Activated CD4-positive, alpha-beta memory T cell treated with anti-CD3 and anti-CD28 coated beads, Interleukin-2, amount 10 ng/mL, durations not matched to agents 7 days and 5 days (primary cell): ENCODE data around the gene HIC2. TPM values are rescaled to one million over a fixed set of nuclear protein-coding genes. Genes with fewer than 3 reads are reported as not detected.
"Not testable (repeated sequence)": the region's sequence is repeated elsewhere in the genome, so short reads cannot be mapped to it uniquely, and the experiment has no call there.

Experiments used
- CTCF ChIA-PET: fragments of 350-600 bp; sonication (Branson Sonifier 250); formaldehyde crosslinking; loops from one replicate; lab custom pipeline; 2021; ENCODE audit warnings: antibody characterized with exemption, inconsistent platforms; lab: Charles Lee
- POLR2A ChIA-PET: fragments of 350-600 bp; sonication (Branson Sonifier 250); formaldehyde crosslinking; loops from one replicate; lab custom pipeline; 2021; ENCODE audit warnings: antibody characterized with exemption; lab: Charles Lee
- DNase-seq: peaks from one replicate; pipeline ENCODE4 v3.0.0-alpha.2; 2020
- H3K27ac Mint-ChIP-seq: one replicate; pipeline ENCODE4 v1.8.0; 2021; ENCODE audit warnings: mild to moderate bottlenecking, mixed read lengths
- H3K27me3 Mint-ChIP-seq: one replicate; pipeline ENCODE4 v1.8.0; 2021; ENCODE audit warnings: mixed read lengths
- H3K36me3 Mint-ChIP-seq: one replicate; pipeline ENCODE4 v1.8.0; 2021; ENCODE audit warnings: low read depth, mixed read lengths
- H3K4me1 Mint-ChIP-seq: one replicate; pipeline ENCODE4 v1.8.0; 2021; ENCODE audit warnings: mixed read lengths
- H3K4me3 Mint-ChIP-seq: one replicate; pipeline ENCODE4 v1.8.0; 2021; ENCODE audit warnings: mild to moderate bottlenecking, mixed read lengths
- H3K9me3 Mint-ChIP-seq: one replicate; pipeline ENCODE4 v1.8.0; 2021; ENCODE audit warnings: mixed read lengths
- total RNA-seq, 2 experiments: library from RNA; stranded (reverse); gene quantifications; one replicate each; pipeline ENCODE4 v1.2.3, GENCODE V29; 2021

The HIC2 gene
- 1 to 10 TPM; 3.9 to 4.0 TPM for total RNA-seq

- peak within 1 kb of the TSS; percentile 43 for H3K4me3 Mint-ChIP-seq
- POLR2A ChIA-PET, CTCF ChIA-PET, H3K36me3 Mint-ChIP-seq, H3K4me1 Mint-ChIP-seq, DNase-seq, H3K9me3 Mint-ChIP-seq, H3K27ac Mint-ChIP-seq, H3K27me3 Mint-ChIP-seq: not testable (repeated sequence)
Observed at GRCh38 chr22:21417227-21417746, at the start of gene HIC2. Gene HIC2 (plus strand): TSS chr22:21417371. CDS start chr22:21442832, 25,461 bp downstream.

GRCh38 chr22:21368603-21369310 lies 48.4 kb upstream of the HIC2 start:
- DNase-seq, H3K27ac Mint-ChIP-seq, H3K9me3 Mint-ChIP-seq, H3K36me3 Mint-ChIP-seq, CTCF ChIA-PET, H3K4me3 Mint-ChIP-seq, POLR2A ChIA-PET, H3K4me1 Mint-ChIP-seq, H3K27me3 Mint-ChIP-seq: not testable (repeated sequence)

GRCh38 chr22:21375880-21376279 lies 41.3 kb upstream of the HIC2 start:
- H3K9me3 Mint-ChIP-seq, H3K4me1 Mint-ChIP-seq, H3K4me3 Mint-ChIP-seq, DNase-seq, H3K27ac Mint-ChIP-seq, H3K27me3 Mint-ChIP-seq, POLR2A ChIA-PET, CTCF ChIA-PET, H3K36me3 Mint-ChIP-seq: not testable (repeated sequence)

GRCh38 chr22:21383701-21384467 lies 33.3 kb upstream of the HIC2 start, which contains the start of gene RIMBP3B:
Gene RIMBP3B (plus strand): TSS chr22:21383751. CDS start chr22:21383859, 108 bp downstream.
- CTCF ChIA-PET, H3K4me3 Mint-ChIP-seq, H3K9me3 Mint-ChIP-seq, H3K27ac Mint-ChIP-seq, DNase-seq, H3K36me3 Mint-ChIP-seq, H3K4me1 Mint-ChIP-seq, POLR2A ChIA-PET, H3K27me3 Mint-ChIP-seq: not testable (repeated sequence)

GRCh38 chr22:21384468-21385357 lies 32.5 kb upstream of the HIC2 start:
- H3K27ac Mint-ChIP-seq, H3K9me3 Mint-ChIP-seq, POLR2A ChIA-PET, H3K4me1 Mint-ChIP-seq, DNase-seq, H3K36me3 Mint-ChIP-seq, H3K27me3 Mint-ChIP-seq, CTCF ChIA-PET, H3K4me3 Mint-ChIP-seq: not testable (repeated sequence)

GRCh38 chr22:21389480-21389879 lies 27.7 kb upstream of the HIC2 start:
- H3K27ac Mint-ChIP-seq, H3K4me3 Mint-ChIP-seq, H3K36me3 Mint-ChIP-seq, POLR2A ChIA-PET, DNase-seq, CTCF ChIA-PET, H3K27me3 Mint-ChIP-seq, H3K4me1 Mint-ChIP-seq, H3K9me3 Mint-ChIP-seq: not testable (repeated sequence)

GRCh38 chr22:21390013-21390412 lies 27.2 kb upstream of the HIC2 start:
- POLR2A ChIA-PET, H3K27ac Mint-ChIP-seq, H3K9me3 Mint-ChIP-seq, H3K36me3 Mint-ChIP-seq, H3K27me3 Mint-ChIP-seq, DNase-seq, CTCF ChIA-PET, H3K4me3 Mint-ChIP-seq, H3K4me1 Mint-ChIP-seq: not testable (repeated sequence)

GRCh38 chr22:21394613-21395012 lies 22.6 kb upstream of the HIC2 start:
- POLR2A ChIA-PET, H3K4me1 Mint-ChIP-seq, H3K4me3 Mint-ChIP-seq, DNase-seq, H3K36me3 Mint-ChIP-seq, H3K9me3 Mint-ChIP-seq, H3K27ac Mint-ChIP-seq, H3K27me3 Mint-ChIP-seq, CTCF ChIA-PET: not testable (repeated sequence)

GRCh38 chr22:21401197-21401969 lies 15.8 kb upstream of the HIC2 start:
- H3K9me3 Mint-ChIP-seq, CTCF ChIA-PET, H3K27me3 Mint-ChIP-seq, POLR2A ChIA-PET, H3K27ac Mint-ChIP-seq, H3K4me1 Mint-ChIP-seq, DNase-seq, H3K4me3 Mint-ChIP-seq, H3K36me3 Mint-ChIP-seq: not testable (repeated sequence)

GRCh38 chr22:21402763-21403314 lies 14.3 kb upstream of the HIC2 start:
- DNase-seq, H3K4me3 Mint-ChIP-seq, H3K36me3 Mint-ChIP-seq, H3K4me1 Mint-ChIP-seq, H3K27me3 Mint-ChIP-seq, POLR2A ChIA-PET, H3K9me3 Mint-ChIP-seq, H3K27ac Mint-ChIP-seq, CTCF ChIA-PET: not testable (repeated sequence)

- H3K27me3 Mint-ChIP-seq = not testable (repeated sequence)
Observed at GRCh38 chr22:21407139-21407538, 10.0 kb upstream of the HIC2 start.

GRCh38 chr22:21407792-21408191 lies 9.4 kb upstream of the HIC2 start:
- H3K27me3 Mint-ChIP-seq, H3K4me1 Mint-ChIP-seq, H3K36me3 Mint-ChIP-seq, H3K27ac Mint-ChIP-seq, DNase-seq, POLR2A ChIA-PET, H3K4me3 Mint-ChIP-seq, CTCF ChIA-PET, H3K9me3 Mint-ChIP-seq: not testable (repeated sequence)

More at GRCh38 chr22:21407139-21407538, 10.0 kb upstream of the HIC2 start:
- DNase-seq, POLR2A ChIA-PET, H3K27ac Mint-ChIP-seq, H3K9me3 Mint-ChIP-seq, H3K4me3 Mint-ChIP-seq, H3K36me3 Mint-ChIP-seq, CTCF ChIA-PET, H3K4me1 Mint-ChIP-seq: not testable (repeated sequence)
